ENCODE results near the gene OMP.

OMP gene

GRCh38 chr11:77101043-77101537 is 1.6 kb upstream of the OMP start:
- DNase-seq, result no peak

DNA sequence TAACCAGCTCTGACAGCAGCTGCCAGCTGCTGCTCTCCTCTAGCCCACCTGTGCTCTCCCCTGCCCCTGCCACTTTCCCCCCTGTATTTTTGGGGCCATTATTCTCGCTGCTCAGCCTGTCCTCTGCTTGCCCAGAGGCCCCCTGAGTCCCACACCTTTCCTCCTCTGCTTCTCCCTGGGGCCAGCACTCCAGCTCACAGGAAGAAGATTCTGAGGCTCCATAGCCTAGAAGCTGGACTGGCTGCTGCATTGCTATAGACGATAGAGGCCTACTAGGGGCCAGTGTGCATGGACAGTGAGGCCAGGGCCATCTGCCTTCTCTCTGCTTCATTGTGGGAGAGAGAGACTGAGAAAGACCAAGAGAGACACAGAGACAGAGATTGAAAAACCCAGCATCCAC is 679 bp downstream of the OMP start:
- DNase-seq, result no peak

GRCh38 chr11:77104727-77105126 is 2.1 kb downstream of the OMP start:
- no peak for DNase-seq

DNA sequence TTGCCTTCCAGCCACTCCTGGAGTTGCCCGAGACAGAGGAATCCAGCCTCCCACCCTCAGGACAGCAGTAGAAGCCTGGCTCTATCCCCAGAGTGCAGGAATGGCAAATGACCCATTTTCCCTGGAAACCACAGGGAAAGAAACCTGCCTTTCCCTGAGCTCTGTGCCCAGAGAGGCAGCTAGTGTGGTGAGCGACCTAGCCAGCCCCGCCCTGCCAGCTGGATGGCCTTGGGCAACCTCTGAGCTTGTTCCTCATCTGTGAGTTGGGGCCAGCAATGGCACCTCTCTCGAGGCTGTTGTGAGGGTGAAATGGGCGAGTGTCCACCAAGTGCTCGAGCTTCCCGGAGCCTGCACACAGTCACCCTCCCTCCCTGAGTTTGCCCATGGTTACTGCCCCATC is 3.7 kb downstream of the OMP start:
- DNase-seq, result peak in 25 of 51 donors; percentile 9 to 72 (median 31)

- DNase-seq, result no peak
These were observed 4.1 kb downstream of the OMP start for GRCh38 chr11:77106759-77107158.

- DNase-seq, result peak in 19 of 51 donors; percentile 7 to 56 (median 23)
These were observed 5.3 kb downstream of the OMP start for GRCh38 chr11:77107950-77108349.

GRCh38 chr11:77108436-77108835 is 5.8 kb downstream of the OMP start:
- DNase-seq, result no peak

GRCh38 chr11:77109236-77110019 is 6.8 kb downstream of the OMP start:
- DNase-seq, result peak in 1 of 51 donors; percentile 10

DNA sequence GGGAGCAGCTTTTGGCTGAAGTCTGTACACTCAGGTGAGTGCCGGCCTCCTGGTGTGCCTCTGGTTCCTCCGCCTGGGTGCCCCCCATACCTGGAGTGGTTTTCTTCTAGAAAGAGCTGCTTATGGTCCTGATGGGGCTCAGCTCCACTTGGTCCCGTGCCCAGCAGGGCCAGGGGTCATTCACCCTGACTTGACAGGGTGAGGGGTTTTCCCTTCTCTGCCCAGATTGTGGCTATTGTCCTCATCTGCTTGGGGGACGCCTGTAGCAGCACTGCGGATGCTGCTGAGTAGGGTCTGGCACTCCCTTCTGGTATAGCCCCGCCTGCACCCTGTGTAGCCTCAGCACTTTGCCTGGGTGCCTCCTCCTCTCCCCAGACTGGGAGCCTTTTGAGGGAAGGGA is 8.2 kb downstream of the OMP start:
- no peak for DNase-seq

GRCh38 chr11:77111277-77111676 is 8.6 kb downstream of the OMP start:
- DNase-seq, result no peak

GRCh38 chr11:77111946-77112345 is 9.3 kb downstream of the OMP start:
- no peak for DNase-seq

DNA sequence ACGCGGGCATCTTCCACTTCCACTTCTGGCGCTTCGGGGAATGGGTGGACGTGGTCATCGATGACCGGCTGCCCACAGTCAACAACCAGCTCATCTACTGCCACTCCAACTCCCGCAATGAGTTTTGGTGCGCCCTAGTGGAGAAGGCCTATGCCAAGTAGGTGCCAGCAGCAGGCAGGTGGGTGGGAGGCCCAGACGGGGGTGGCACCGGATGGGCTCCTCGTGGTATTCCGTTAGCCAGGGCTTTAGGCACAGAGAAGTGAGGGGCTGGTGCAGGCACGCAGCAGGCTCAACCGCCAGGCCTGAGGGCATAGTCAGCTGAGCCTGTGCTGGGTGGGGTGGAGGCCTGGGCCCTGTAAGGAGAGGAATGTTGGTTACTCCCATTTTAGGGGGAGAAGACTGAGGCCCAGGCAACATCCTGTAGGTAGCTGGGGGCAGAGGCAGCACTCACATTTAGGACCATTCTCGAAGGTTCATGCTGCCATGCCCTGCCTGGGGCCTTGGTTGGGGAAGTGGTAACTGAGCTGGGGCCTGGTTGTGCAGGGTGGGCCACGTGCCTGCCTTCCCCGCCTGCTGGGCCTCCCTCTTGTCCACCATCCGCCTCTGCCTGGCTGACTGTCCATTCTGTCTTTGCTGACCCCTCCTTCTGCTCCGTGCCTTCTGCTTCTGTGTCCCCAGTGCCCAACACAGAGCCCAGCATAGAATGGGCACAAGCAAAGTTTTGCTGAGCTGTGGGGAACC is 10.2 kb downstream of the OMP start:
- DNase-seq, result no peak

DNA sequence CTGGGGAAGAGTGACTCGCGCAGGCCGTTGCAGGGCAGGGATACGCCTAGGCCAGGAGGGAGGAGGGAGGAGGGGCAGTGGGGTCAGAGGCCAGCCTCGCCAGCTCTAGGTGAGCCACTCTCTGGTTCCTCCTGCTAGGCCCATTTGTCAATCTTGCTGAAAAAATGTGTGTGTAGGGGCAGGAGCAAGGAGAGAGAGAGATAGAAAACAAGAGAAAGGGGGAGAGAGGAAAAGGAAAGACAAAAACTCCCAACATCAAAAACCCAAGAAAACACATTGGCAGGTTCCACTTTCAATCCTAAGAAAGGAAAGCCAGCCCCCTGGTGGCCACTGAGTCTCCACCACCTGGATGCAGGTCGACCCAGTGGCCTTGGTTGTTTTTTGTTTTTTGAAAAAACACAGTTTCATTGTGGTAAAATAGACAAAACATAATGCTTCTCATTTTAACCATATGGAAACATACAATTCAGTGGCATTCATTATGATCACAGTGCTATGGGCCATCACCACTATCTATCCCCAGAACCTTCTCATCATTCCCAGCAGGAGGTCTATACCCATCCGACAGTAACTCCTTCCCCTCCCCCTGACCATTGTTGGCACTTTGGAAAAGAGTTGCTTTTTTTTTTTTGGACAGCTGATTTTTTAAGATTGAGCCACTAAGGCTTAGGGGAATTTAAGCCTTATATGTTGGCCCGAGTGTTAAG is 10.9 kb downstream of the OMP start:
- DNase-seq, result peak in 3 of 51 donors; percentile 13 to 23 (median 16)

DNA sequence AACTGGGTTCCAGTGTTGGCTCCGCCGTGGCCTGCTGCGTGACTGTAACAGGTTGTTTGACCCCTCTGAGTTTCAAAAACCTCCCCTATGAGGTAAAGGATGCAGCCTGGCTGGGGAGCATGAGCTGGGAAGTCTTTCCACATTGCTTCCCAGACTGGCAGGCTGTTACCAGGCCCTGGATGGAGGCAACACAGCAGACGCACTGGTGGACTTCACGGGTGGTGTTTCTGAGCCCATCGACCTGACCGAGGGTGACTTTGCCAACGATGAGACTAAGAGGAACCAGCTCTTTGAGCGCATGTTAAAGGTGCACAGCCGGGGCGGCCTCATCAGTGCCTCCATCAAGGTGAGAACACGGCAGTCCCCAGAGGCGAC is 11.4 kb downstream of the OMP start:
- DNase-seq, result no peak

DNA sequence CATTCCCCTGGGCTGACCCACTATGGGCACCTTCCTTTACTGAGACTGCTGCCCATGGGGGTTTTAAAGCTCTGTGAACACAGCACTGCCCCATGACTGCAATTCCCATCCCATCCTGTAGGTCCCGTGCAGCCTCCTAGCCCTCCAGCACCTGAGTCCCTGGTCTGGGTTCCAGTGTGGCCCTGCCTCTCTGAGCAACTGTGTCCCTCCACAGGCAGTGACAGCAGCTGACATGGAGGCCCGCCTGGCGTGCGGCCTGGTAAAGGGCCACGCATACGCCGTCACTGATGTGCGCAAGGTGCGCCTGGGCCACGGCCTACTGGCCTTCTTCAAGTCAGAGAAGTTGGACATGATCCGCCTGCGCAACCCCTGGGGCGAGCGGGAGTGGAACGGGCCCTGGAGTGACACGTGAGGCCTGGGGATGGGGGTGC is 12.6 kb downstream of the OMP start:
- DNase-seq, result no peak

GRCh38 chr11:77115956-77116355 is 13.3 kb downstream of the OMP start:
- no peak for DNase-seq

DNA sequence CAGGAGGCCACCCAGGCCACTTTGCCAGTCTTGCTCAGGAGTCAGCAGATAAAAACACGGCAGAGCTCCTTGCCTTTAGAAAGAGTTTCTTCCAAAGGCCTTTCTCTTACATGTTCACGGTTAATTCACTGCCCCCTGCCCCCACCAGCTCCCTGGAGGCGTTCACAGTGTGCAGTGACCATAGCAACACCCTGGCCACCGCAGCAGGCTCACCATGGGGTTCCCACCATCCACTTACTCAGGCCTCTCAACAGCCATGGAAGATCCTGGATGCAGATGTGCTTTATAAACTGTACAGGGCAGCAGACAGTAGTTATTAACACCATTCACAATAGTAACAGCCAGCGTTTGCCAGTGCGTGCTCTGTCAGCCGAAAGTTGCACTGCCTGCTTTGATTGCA is 14.9 kb downstream of the OMP start:
- DNase-seq, result peak in 1 of 51 donors; percentile 22

GRCh38 chr11:77118086-77118485 is 15.4 kb downstream of the OMP start:
- DNase-seq, result no peak

DNA sequence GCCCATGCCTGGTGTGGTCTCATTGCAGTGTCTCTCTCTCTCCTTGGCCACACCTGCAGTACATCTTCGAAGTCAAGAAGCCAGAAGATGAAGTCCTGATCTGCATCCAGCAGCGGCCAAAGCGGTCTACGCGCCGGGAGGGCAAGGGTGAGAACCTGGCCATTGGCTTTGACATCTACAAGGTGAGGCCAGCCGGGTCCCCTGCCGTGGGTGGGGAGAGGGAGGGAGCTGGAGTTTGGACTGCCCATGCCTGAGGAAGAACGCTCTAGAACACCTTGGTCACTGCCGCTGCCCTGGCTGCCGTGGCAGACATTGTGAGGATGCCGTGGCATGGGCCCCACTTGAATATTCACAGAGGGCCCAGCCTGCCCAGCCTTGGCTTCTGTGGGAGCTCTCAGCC is 16.3 kb downstream of the OMP start:
- DNase-seq, result no peak

- DNase-seq, result no peak
These were observed 16.9 kb downstream of the OMP start for GRCh38 chr11:77119531-77119936.

DNA sequence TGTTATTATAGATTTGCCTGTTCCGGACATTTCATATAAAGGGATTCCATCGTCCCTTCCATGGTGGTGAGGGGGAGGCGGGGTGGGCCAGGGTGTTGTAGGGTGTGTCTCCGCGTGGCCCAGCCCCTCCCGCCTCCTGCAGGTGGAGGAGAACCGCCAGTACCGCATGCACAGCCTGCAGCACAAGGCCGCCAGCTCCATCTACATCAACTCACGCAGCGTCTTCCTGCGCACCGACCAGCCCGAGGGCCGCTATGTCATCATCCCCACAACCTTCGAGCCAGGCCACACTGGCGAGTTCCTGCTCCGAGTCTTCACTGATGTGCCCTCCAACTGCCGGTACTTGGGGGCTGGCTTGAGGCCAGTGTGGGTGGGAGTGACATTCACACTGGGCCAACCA is 17.9 kb downstream of the OMP start:
- DNase-seq, result no peak

DNA sequence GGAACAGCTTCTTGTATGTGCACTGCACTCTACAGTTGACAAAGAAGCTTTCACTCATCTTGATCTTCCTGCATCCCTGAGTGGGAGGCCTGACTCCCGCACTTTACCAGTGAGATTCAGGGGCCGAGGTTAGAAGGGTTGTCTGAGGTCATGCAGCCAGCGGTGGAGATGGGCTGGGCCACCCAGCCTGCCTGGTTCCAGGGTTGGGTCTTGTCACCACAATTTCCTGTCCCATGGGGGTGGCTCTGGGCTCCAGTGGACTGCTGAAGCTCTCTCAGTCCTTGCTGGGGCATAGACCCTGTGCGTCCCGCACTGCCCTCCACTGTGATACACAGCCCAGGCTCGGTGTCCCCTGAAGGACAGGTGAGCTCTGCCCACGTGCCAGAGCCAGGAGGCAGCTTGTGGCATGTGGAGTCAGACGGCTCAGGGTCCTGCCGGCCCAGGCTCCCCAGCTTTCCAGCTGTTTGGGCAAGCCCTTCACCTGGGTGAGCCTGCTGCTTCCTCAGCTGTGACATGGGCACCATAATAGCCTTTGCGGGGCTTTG is 18.5 kb downstream of the OMP start:
- DNase-seq, result no peak
